B cell (primary cell): Measurements from ENCODE around the gene SLCO4C1.

Experiments
- EZH2 ChIP-seq: IDR thresholded peaks from 2 replicates; pipeline ENCODE4 v1.6.1; 2012; ENCODE audit warnings: borderline replicate concordance, low read depth, mild to moderate bottlenecking, moderate library complexity, low read length; ENCODE audit not compliant: insufficient read depth, poor library complexity, severe bottlenecking
- TF ChIP-seq, protein P1 (sequence below): fragments of 200-600 bp; IDR thresholded peaks from one replicate; pipeline ENCODE4 v1.8.0; 2022; ENCODE audit warnings: antibody characterized with exemption, mild to moderate bottlenecking

- TF ChIP-seq, protein P1, sequence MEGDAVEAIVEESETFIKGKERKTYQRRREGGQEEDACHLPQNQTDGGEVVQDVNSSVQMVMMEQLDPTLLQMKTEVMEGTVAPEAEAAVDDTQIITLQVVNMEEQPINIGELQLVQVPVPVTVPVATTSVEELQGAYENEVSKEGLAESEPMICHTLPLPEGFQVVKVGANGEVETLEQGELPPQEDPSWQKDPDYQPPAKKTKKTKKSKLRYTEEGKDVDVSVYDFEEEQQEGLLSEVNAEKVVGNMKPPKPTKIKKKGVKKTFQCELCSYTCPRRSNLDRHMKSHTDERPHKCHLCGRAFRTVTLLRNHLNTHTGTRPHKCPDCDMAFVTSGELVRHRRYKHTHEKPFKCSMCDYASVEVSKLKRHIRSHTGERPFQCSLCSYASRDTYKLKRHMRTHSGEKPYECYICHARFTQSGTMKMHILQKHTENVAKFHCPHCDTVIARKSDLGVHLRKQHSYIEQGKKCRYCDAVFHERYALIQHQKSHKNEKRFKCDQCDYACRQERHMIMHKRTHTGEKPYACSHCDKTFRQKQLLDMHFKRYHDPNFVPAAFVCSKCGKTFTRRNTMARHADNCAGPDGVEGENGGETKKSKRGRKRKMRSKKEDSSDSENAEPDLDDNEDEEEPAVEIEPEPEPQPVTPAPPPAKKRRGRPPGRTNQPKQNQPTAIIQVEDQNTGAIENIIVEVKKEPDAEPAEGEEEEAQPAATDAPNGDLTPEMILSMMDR, result no peak
- TF ChIP-seq EZH2, result no peak
These were observed 79.4 kb downstream of the SLCO4C1 start for GRCh38 chr5:102216678-102217077.
